Neural crest cell (in vitro differentiated cells): ENCODE results near the gene TERT. TPM values are rescaled to one million over a fixed set of nuclear protein-coding genes. Genes with fewer than 3 reads are reported as not detected.

Experiments
- DNase-seq: peaks from one replicate; pipeline ENCODE4 v3.0.0; 2021; ENCODE audit warnings: low read depth, mixed read lengths, low spot score
- H3K27ac Mint-ChIP-seq: one replicate; pipeline ENCODE4 v1.8.0; 2021; ENCODE audit warnings: mild to moderate bottlenecking, mixed read lengths; ENCODE audit not compliant: unreplicated experiment
- H3K27me3 Mint-ChIP-seq: 2 replicates; pipeline ENCODE4 v1.8.0; 2021; ENCODE audit warnings: low read depth, mild to moderate bottlenecking, mixed read lengths
- H3K36me3 Mint-ChIP-seq: 2 replicates; pipeline ENCODE4 v1.8.0; 2021; ENCODE audit warnings: low read depth, mild to moderate bottlenecking, mixed read lengths
- H3K4me1 Mint-ChIP-seq: 2 replicates; pipeline ENCODE4 v1.8.0; 2021; ENCODE audit warnings: mixed read lengths
- H3K4me3 Mint-ChIP-seq: one replicate; pipeline ENCODE4 v1.8.0; 2021; ENCODE audit warnings: mild to moderate bottlenecking, mixed read lengths
- H3K9me3 Mint-ChIP-seq: 2 replicates; pipeline ENCODE4 v1.8.0; 2021; ENCODE audit warnings: mixed read lengths
- total RNA-seq: library from RNA; stranded (reverse); gene quantifications from 2 replicates; pipeline ENCODE4 v1.2.1, GENCODE V29; 2021
- TF ChIP-seq, protein P1 (sequence below): fragments of 200-600 bp; sonication (generic); conservative IDR thresholded peaks from 2 replicates; pipeline ENCODE4 v1.5.0; 2021; ENCODE audit warnings: antibody characterized with exemption, mild to moderate bottlenecking

Gene TERT
- total RNA-seq, 1 donor from 2014 or later, result 5.6 TPM

DNA sequence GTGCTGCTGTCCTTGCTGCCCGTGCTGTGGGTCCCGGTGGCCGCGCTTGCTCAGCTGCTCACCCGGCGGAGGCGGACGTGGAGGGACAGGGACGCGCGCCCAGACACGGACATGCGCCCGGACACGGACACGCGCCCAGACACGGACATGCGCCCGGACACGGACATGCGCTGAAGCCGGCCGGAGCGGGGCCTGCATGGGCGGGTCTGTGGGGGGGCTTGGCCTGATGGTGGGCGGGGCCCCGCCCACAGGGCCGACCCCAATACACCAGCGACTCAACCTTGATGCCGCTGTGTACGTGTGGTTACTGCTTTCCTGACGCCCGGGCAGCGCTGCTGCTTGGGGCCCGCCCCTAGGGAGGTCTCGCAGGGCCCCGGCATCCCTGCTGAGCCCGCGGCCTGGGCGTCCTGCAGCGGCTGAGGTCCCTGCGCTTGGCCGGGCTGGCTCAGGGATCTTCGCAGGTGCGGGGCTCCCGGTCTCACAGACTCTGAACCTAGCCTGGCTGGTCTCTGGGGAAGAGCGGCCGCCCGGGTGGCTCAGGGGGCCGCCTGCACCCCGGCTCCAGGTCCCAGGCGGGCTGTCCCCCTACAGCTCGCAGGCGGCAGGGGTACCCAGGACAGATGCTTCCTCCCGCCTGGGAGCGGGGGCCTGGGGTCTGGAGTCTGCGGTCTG, 48.8 kb downstream of the TERT start:
- no peak for DNase-seq
- no peaks in the 10 kb centered on the region for H3K36me3 Mint-ChIP-seq
- TF ChIP-seq, protein P1, sequence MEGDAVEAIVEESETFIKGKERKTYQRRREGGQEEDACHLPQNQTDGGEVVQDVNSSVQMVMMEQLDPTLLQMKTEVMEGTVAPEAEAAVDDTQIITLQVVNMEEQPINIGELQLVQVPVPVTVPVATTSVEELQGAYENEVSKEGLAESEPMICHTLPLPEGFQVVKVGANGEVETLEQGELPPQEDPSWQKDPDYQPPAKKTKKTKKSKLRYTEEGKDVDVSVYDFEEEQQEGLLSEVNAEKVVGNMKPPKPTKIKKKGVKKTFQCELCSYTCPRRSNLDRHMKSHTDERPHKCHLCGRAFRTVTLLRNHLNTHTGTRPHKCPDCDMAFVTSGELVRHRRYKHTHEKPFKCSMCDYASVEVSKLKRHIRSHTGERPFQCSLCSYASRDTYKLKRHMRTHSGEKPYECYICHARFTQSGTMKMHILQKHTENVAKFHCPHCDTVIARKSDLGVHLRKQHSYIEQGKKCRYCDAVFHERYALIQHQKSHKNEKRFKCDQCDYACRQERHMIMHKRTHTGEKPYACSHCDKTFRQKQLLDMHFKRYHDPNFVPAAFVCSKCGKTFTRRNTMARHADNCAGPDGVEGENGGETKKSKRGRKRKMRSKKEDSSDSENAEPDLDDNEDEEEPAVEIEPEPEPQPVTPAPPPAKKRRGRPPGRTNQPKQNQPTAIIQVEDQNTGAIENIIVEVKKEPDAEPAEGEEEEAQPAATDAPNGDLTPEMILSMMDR, result no peak
- H3K4me1 Mint-ChIP-seq, result no peaks in the 10 kb centered on the region
- no peaks in the 10 kb centered on the region for H3K9me3 Mint-ChIP-seq
- peaks cover 16% of the 10 kb centered on the region for H3K27me3 Mint-ChIP-seq
- H3K4me3 Mint-ChIP-seq, result no peak overlapping the region
- no peak overlapping the region for H3K27ac Mint-ChIP-seq

DNA sequence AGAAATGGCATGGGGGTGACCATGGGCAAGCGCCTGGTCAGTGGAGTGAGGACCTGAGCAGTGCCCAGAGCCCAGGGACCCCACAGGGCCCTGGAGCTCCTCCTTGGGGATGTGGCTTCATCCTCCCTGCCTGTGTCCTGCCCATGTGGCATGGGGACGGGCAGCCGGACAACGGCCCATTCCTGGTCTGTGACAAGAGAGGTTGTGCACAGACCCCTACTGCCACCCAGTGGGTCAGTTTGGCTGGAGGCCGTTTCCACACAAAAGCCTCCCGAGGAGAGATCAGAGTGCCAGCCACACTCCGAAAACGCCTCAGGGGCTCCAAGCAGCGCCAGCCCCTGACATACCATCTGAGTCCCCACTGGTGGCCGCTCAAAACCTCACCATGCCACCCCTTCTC, 49.9 kb downstream of the TERT start:
- TF ChIP-seq, protein P1, result peak; percentile 19
- H3K4me3 Mint-ChIP-seq, result no peak overlapping the region
- H3K9me3 Mint-ChIP-seq, result no peaks in the 10 kb centered on the region
- H3K4me1 Mint-ChIP-seq, result no peaks in the 10 kb centered on the region
- no peak for DNase-seq
- H3K36me3 Mint-ChIP-seq, result no peaks in the 10 kb centered on the region
- peaks cover 12% of the 10 kb centered on the region for H3K27me3 Mint-ChIP-seq
- no peak overlapping the region for H3K27ac Mint-ChIP-seq

GRCh38 chr5:1244255-1244654, 50.6 kb downstream of the TERT start:
- Mint-ChIP-seq H3K27me3 (peaks cover 12% of the 10 kb centered on the region), H3K9me3 (no peaks in the 10 kb centered on the region), H3K36me3 (no peaks in the 10 kb centered on the region), H3K4me1 (no peaks in the 10 kb centered on the region), H3K27ac (no peak overlapping the region), H3K4me3 (no peak overlapping the region)
- no peak for DNase-seq
- TF ChIP-seq, protein P1, result no peak

GRCh38 chr5:1243487-1244130, 51.3 kb downstream of the TERT start:
- H3K27me3 Mint-ChIP-seq, result peaks cover 10% of the 10 kb centered on the region
- H3K27ac Mint-ChIP-seq, result no peak overlapping the region
- H3K9me3 Mint-ChIP-seq, result no peaks in the 10 kb centered on the region
- TF ChIP-seq, protein P1, result no peak
- DNase-seq, result peak; percentile 16
- H3K4me1 Mint-ChIP-seq, result no peaks in the 10 kb centered on the region
- H3K36me3 Mint-ChIP-seq, result no peaks in the 10 kb centered on the region
- H3K4me3 Mint-ChIP-seq, result no peak overlapping the region

GRCh38 chr5:1242733-1243486, 52.0 kb downstream of the TERT start:
- H3K4me1 Mint-ChIP-seq, result no peaks in the 10 kb centered on the region
- no peak for DNase-seq
- H3K36me3 Mint-ChIP-seq, result no peaks in the 10 kb centered on the region
- H3K9me3 Mint-ChIP-seq, result no peaks in the 10 kb centered on the region
- TF ChIP-seq, protein P1, result no peak
- peaks cover 10% of the 10 kb centered on the region for H3K27me3 Mint-ChIP-seq
- H3K4me3 Mint-ChIP-seq, result no peak overlapping the region
- no peak overlapping the region for H3K27ac Mint-ChIP-seq
